Esophagus squamous epithelium (tissue), 4 donors: ENCODE results near the gene SLC31A1.

Experiments used
- CTCF ChIP-seq, 6 experiments: fragments of 450-650 bp in 4 of 6; fragments of 200-600 bp in 2 of 6; sonication (generic) in 2 of 6; IDR thresholded peaks; one replicate each; pipeline ENCODE4 v1.5.1; 2016 to 2019; ENCODE audit warnings: antibody characterized with exemption in 6 of 6, mild to moderate bottlenecking in 4 of 6, moderate library complexity in 4 of 6
- POLR2A ChIP-seq, 4 donors: fragments of 450-650 bp; IDR thresholded peaks; one replicate each; pipeline ENCODE4 v1.6.1; 2017; ENCODE audit warnings: antibody characterized with exemption in 4 of 4, mild to moderate bottlenecking in 4 of 4, moderate library complexity in 3 of 4

DNA sequence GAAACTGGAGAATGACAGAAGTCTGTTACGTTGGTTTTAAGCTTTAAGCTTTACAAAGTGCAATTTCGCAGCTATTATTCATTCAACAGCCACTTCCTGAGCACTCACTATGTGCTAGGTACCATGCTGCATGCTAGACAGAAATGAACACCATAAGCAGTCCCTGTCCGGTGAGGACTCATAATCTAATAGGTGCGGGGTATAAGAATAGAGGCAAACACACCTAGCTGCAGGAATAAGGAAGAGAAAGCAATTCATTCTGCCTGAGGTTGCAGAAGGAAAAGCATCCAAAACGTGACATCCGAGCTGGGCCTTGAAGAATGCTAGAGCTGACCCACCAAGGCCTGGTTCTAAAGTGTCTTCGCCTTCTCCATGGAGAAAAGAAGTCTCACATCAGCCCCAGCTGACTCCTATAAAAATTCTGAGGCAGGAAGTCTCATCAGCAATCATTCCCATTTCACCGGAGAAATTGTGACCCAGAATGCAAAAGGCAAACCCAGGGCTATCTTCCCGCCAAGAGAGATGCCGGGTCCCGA is 809 bp upstream of the SLC31A1 start:
- TF ChIP-seq CTCF (IDR thresholded peaks at IDR 0.05) (no peak), POLR2A (IDR thresholded peaks at IDR 0.05) (no peak)
